GM18507 (cell line): ENCODE measurements around the gene CNGA3.
"Not testable (repeated sequence)": the region's sequence is repeated elsewhere in the genome, so short reads cannot be mapped to it uniquely, and the experiment has no call there.

Source experiments
- DNase-seq: peaks from one replicate; pipeline ENCODE4 v3.0.0; 2011; ENCODE audit warnings: low read depth; ENCODE audit not compliant: insufficient read length; ENCODE audit errors: extremely low spot score
- FAIRE-seq: peaks from 2 replicates; lab custom pipeline; 2011; peaks lifted over from hg19 to GRCh38; lab: Jason Lieb, UNC

Gene CNGA3

GRCh38 chr2:98346311-98347236 is at the start of gene CNGA3:
CNGA3 (plus strand) TSS chr2:98346456; CDS start chr2:98369976, 23,520 bp downstream.
- FAIRE-seq (no peak), DNase-seq (no peak)

DNA sequence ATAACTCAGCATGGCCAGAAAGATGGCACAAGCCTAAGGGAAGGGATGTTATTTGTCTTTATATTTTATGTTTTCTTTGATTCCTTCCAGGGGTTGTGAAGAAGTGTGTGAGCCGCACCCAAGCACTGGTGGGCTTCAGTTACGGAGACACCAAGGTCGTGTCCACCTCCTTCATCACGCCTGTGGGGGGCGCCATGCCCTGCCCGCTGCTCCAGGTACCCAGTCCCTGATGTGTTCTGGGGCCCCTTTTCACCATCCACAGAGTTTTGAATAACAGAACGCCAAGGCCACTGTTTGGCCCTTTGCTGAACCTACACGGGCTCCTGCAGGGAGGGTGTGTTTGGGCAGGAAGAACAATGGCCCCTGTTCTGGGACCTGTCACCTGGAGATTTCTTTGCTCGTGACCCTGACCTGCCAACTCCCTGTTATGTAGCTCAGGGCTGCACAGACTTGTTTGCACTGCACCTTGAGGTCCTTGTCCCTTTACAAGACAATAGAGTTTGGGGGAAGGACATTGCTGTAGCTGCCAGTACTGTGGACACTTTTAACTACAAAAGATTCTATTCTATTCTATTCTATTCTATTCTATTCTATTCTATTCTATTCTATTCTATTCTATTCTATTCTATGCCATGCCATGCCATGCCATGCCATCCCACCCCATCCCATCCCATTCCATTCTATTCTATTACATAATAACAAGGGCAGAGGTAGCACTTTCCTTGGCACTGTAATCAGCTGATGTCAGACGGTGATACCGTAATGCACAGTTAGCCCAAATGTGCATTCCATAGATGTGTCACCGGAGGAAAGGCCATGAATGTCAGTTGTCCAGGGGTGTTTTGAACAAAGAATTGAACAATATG is 48.2 kb upstream of the CNGA3 start:
- FAIRE-seq (no peak), DNase-seq (no peak)

DNA sequence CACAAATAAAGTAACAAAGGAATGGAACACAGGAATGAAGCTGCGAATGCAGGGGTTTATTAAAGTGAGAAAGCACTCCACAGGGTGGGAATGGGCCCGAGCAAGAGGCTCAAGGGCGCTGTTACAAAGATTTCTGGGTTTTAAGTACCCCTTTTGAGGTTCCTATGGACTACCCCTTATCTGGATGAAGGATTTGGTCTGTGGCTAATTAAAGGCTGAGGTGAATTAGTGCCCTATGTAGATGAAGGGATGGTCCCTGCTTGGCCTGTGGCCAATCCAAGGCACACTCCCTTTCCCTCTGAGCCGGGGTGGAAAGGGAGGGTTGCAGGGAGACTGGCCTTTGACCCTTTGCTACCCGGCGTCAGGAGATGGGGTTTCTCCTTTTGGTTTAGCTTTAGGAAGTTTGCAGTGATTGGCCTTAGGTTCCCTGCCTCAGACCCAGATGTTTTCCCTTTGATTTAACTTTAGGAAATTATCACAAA is 47.5 kb upstream of the CNGA3 start:
- no peak for DNase-seq
- no peak for FAIRE-seq

DNA sequence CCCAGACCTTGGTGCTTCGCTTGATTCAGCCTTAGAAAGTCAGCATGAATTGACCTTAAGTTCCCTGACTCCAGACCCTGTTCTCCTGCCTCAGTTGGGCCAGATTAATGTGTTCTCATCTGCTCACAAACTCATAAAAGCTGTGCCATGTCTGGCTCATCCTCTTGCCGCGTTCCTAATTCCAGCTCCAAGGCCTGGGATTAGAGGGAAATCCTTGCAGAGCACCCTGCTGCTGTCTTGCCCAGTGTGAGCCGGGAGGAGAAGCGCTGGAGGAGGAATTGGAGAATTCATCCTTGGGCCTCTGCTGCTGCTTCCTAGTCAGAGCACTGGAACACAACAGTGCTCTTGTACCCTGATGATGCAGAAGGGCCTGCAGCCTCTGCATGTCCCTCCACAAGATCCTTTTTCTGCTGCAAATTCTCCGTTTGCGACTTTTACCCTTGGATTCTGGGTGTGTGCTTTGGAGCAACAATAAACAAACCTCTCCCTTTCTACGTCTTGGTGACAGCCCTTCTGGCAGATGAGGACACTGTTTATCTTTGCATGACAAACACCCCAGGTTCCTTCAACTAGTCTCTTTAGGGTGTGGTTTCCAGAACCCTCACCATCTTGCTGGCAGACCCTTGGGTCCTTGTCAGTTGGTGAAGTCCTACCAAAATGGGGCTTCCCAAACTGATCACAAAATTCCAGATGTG is 46.9 kb upstream of the CNGA3 start:
- no peak for FAIRE-seq

GRCh38 chr2:98300141-98300874 is 45.9 kb upstream of the CNGA3 start:
- DNase-seq (no peak), FAIRE-seq (no peak)

More for the DNA sequence above, 46.9 kb upstream of the CNGA3 start:
- DNase-seq, result no peak

- no peak for FAIRE-seq
- no peak for DNase-seq
Observed at GRCh38 chr2:98301469-98301868, 44.8 kb upstream of the CNGA3 start.

DNA sequence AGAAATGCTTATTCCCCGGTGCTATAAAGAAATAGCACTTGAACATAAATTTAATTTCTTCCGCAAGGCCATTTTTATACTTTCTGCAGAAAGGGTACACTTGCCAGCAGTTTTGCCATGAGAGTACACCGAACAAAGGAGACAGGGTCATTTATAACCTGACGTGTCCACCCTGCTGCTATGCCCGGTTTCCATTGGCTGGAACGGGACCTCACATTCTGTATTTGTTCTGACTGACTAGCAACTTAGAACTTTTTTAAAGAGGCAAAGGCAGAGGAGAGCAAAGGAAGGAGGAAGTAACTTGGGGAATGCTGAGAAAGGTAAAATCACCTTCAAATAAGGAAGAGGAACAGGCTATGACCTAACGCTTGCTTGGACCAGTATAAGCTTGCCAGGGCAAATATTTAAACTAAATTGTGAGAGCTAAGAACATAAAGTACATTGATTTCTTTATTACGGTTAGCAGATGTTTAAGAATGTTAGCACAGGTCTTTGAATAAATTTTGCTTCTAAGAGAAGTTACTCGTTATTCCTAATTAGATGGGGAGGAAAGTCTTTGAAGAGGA is 39.0 kb upstream of the CNGA3 start:
- FAIRE-seq, DNase-seq: not testable (repeated sequence)

- no peak for DNase-seq
- no peak for FAIRE-seq
Observed at GRCh38 chr2:98308068-98308467, 38.2 kb upstream of the CNGA3 start.

DNA sequence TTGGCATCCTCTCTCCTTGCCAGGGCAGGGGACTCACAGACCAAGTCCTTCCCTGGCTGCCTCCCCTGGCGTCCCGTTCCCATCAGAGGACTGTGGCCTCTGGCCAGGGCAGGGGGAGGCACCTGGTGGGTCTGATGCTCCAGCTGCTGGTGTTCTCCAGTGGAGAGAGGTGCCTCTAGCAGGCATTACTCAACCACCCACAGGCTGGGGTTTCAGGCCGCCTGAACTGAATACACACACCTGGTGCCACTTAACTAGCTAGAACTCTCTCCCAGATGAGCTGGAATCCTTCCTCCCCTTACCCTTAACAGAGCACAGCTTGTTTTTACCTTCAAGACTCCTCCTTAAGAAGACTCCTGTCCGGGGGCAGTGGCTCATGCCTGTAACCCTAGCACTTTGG is 37.7 kb upstream of the CNGA3 start:
- FAIRE-seq, result no peak
- DNase-seq, result no peak

GRCh38 chr2:98309580-98309979 is 36.7 kb upstream of the CNGA3 start:
- FAIRE-seq (no peak), DNase-seq (no peak)

DNA sequence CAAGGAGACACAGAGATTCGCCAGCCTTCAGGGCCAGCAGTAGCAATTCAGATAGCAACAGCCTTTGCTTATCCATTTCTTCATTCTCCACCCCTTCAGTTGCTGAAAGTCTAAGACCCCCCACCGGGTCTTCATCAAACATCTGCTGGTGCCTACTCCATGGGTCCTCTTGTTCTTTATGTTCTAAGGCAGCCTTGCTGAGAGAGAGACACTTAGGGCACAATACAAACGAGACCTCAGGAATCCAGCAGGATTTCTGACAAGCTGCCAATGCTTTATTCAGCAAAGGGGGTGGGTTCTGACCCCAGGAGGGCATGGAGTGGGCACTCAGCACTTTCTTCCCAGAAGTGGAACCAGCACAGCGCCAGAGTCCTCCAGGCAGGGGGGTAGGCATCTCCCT is 36.2 kb upstream of the CNGA3 start:
- FAIRE-seq, result no peak
- DNase-seq, result no peak

- FAIRE-seq (no peak), DNase-seq (no peak)
Observed at GRCh38 chr2:98311090-98311489, 35.2 kb upstream of the CNGA3 start.

DNA sequence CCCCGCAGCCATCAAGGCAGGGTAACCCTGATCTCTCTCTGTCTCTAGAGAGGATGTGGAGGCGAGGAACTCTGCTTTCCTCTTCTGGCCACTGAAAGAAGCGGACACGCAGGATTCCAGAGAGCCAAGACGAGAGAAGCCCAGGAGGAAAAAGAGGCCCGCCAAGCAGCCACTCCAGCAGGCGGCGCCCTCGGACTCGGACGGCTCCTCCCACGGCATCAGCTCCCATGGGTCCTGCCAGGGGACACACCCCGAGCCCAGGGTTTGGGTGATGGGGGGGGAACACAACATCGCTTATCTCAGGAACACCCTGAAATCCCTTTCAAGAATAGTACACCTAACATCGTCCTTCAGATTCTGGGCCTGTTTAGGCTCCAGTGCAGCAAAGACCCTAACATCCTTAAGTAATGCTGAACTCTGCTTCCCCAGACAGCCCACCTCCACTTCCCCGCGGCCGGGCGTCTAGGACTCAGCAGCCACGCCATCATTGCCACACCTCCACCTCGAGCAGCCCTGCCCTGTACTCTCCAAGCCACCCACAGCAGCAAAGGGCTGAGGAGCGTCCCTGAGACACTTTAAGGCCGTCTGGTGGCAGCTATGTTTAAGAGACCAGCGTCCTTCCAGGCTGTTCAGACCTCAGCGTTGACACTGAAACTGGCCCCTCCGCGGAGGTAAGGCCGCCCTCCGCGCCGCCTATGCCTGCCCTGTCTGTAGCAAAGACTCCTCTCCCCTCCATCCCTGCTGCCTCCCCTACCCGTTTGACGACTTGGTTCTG is 34.3 kb upstream of the CNGA3 start:
- DNase-seq (no peak), FAIRE-seq (no peak)

- FAIRE-seq, result no peak
- no peak for DNase-seq
Observed at GRCh38 chr2:98313492-98314250, 32.6 kb upstream of the CNGA3 start.

GRCh38 chr2:98314251-98314650 is 32.0 kb upstream of the CNGA3 start:
- DNase-seq, result no peak
- no peak for FAIRE-seq

DNA sequence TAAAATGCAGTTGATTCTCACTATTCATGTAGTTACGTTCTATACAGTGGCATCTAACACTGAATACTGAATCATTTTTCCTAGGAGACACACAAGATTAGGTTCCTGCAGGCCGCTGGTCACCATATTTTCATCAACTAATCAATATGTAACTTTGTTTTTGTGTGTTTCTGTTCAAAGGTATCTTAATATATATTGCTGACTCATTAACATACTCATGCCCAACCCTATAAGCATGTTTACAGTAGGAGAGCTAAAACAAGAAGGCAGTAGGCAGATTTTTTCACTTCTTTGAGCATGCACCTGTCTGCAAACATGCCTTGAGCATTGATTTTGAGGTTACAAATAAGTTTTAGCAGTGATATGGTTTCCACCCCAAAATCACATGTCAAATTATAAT is 30.3 kb upstream of the CNGA3 start:
- DNase-seq (no peak), FAIRE-seq (no peak)

DNA sequence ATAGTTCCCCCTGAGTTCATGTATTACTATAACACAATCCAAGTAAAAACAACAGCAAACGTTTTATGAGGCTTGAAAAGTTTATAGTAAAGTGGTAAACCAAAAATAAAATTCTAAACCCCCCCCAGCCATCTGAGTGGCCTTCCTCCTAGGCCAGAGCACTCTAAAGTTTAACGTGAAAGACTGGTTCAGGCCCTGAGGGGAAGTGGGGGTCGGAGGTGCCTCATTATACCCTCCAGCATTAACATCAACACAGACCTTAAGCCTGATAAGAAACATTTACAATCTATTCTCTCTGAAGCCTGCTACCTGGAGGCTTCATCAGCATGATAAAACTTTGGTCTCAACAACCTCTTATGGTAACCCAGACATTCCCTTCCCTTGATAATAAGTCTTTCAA is 29.0 kb upstream of the CNGA3 start:
- no peak for DNase-seq

More for the DNA sequence above, 29.0 kb upstream of the CNGA3 start:
- no peak for FAIRE-seq
